Natural killer cell (primary cell): ENCODE results near the gene PRSS38. TPM values are rescaled to one million over a fixed set of nuclear protein-coding genes. Genes with fewer than 3 reads are reported as not detected.

Experiments used
- ATAC-seq, 3 donors: fragments of 150-1000 bp in 2 of 3; fragments of 200-7000 bp in 1 of 3; cut with Tn5 transposase; 1 replicate in 1 of 3; 2 replicates in 2 of 3; pipeline ENCODE4 v1.10.0; 2021; ENCODE audit warnings: mild to moderate bottlenecking in 2 of 3, moderate library complexity in 2 of 3
- DNase-seq, 2 donors: peaks; one replicate each; pipeline versions ENCODE4 v3.0.0 to v3.0.0-alpha.2; 2013 to 2021; ENCODE audit warnings: mixed read lengths in 1 of 2
- H3K27ac ChIP-seq: one replicate; pipeline ENCODE4 v1.5.1; 2013; ENCODE audit warnings: mild to moderate bottlenecking, low read length
- H3K27me3 ChIP-seq: one replicate; pipeline ENCODE4 v1.6.1; 2013; ENCODE audit warnings: low read length; ENCODE audit not compliant: control insufficient read depth, insufficient read depth
- H3K36me3 ChIP-seq: one replicate; pipeline ENCODE4 v1.6.1; 2013; ENCODE audit warnings: low read length; ENCODE audit not compliant: control insufficient read depth, insufficient read depth
- H3K4me1 ChIP-seq: one replicate; pipeline ENCODE4 v1.6.1; 2013; ENCODE audit warnings: low read length; ENCODE audit not compliant: control insufficient read depth, insufficient read depth
- H3K4me3 ChIP-seq: one replicate; pipeline ENCODE4 v1.5.1; 2013; ENCODE audit warnings: low read length
- H3K9me3 ChIP-seq: one replicate; pipeline ENCODE4 v1.6.1; 2013; ENCODE audit warnings: low read length; ENCODE audit not compliant: control insufficient read depth, insufficient read depth
- H3K27ac Mint-ChIP-seq, 2 donors: one replicate each; pipeline ENCODE4 v1.8.0; 2022; ENCODE audit warnings: mild to moderate bottlenecking in 2 of 2, mixed read lengths in 2 of 2, moderate library complexity in 1 of 2
- H3K27me3 Mint-ChIP-seq, 2 donors: one replicate each; pipeline ENCODE4 v1.8.0; 2022; ENCODE audit warnings: low read depth in 2 of 2, mixed read lengths in 2 of 2
- H3K36me3 Mint-ChIP-seq: one replicate; pipeline ENCODE4 v1.8.0; 2022; ENCODE audit warnings: mixed read lengths
- H3K4me1 Mint-ChIP-seq, 2 donors: one replicate each; pipeline ENCODE4 v1.8.0; 2022; ENCODE audit warnings: mixed read lengths in 2 of 2
- H3K4me3 Mint-ChIP-seq: one replicate; pipeline ENCODE4 v1.8.0; 2022; ENCODE audit warnings: mild to moderate bottlenecking, moderate library complexity, mixed read lengths
- H3K9me3 Mint-ChIP-seq, 2 donors: one replicate each; pipeline ENCODE4 v1.8.0; 2022; ENCODE audit warnings: mixed read lengths in 2 of 2
- CTCF ChIP-seq: fragments of 200-600 bp; IDR thresholded peaks from one replicate; pipeline ENCODE4 v1.8.0; 2022; ENCODE audit warnings: antibody characterized with exemption
- WGBS: methylation state at CpG from one replicate; pipeline ENCODE4 v1.1.7; 2013; ENCODE audit warnings: missing lambda C conversion rate; ENCODE audit not compliant: insufficient coverage; 5-methylcytosine and 5-hydroxymethylcytosine counted together
- intact Hi-C: fragments of 100-400 bp; cut with micrococcal nuclease; formaldehyde crosslinking; loops from one replicate; pipeline ENCODE4 v1.14.2; 2022
- total RNA-seq, 4 donors: library from RNA; stranded (reverse); fragments of 120-200 nt in 1 of 4; gene quantifications; one replicate each; pipeline versions ENCODE4 v1.2.3 to v1.2.4, GENCODE V29; 2013 to 2022

Gene PRSS38
- not detected for total RNA-seq
- 0.09 TPM for total RNA-seq (2013)

GRCh38 chr1:227815468-227816409 is at the start of gene PRSS38:
TSS of gene PRSS38 (plus strand) at chr1:227815675. CDS start at chr1:227815717, 42 bp downstream.
- TF ChIP-seq CTCF: no peak
- 90% methylated on average over 44 of the region's 44 CpGs for WGBS
- Histone ChIP-seq H3K27me3 (peaks cover 16% of the 10 kb centered on the region), H3K36me3 (no peaks in the 10 kb centered on the region), H3K9me3 (peaks cover 16% of the 10 kb centered on the region), H3K4me3 (no peak within 1 kb of the TSS), H3K4me1 (peaks cover 18% of the 10 kb centered on the region), H3K27ac (no peak within 1 kb of the TSS)
- H3K9me3 Mint-ChIP-seq: peaks cover 3 to 5% of the 10 kb centered on the region in 2 donors
- H3K36me3 Mint-ChIP-seq: peaks cover 18% of the 10 kb centered on the region
- peaks cover 19 to 37% of the 10 kb centered on the region in 2 donors for H3K27me3 Mint-ChIP-seq
- intact Hi-C loops: no loop called here
- peaks cover 13 to 16% of the 10 kb centered on the region in 2 donors for H3K4me1 Mint-ChIP-seq
- no peak for DNase-seq
- no peak within 1 kb of the TSS for H3K27ac Mint-ChIP-seq
- peak in 1 of 3 donors; percentile 15 for ATAC-seq
- peak within 1 kb of the TSS; percentile 56 for H3K4me3 Mint-ChIP-seq

- peak; percentile 83 to 88 for DNase-seq
- Histone ChIP-seq H3K36me3 (peaks cover 11% of the 10 kb centered on the region), H3K27me3 (peaks cover 4% of the 10 kb centered on the region), H3K27ac (no peak overlapping the region), H3K4me1 (peaks cover 73% of the 10 kb centered on the region), H3K9me3 (no peaks in the 10 kb centered on the region), H3K4me3 (no peak overlapping the region)
- TF ChIP-seq CTCF: no peak
- H3K4me3 Mint-ChIP-seq: peak overlapping the region; percentile 86
- H3K4me1 Mint-ChIP-seq: peaks cover 69 to 71% of the 10 kb centered on the region in 2 donors
- whole genome bisulfite sequencing: 20% methylated on average over 17 of the region's 17 CpGs
- ATAC-seq: peak; percentile 83 to 91 (median 88)
- intact Hi-C loops: loop anchor here (1.0 kb wide), 1 partner anchor 8 kb away; no protein-coding TSS in a partner anchor
- no peaks in the 10 kb centered on the region for H3K9me3 Mint-ChIP-seq
- peak overlapping the region; percentile 77 to 82 for H3K27ac Mint-ChIP-seq
- H3K27me3 Mint-ChIP-seq: peaks cover 12 to 14% of the 10 kb centered on the region in 2 donors
- peaks cover under 1% of the 10 kb centered on the region for H3K36me3 Mint-ChIP-seq
Observed at GRCh38 chr1:227766015-227766634, 49.4 kb upstream of the PRSS38 start.

GRCh38 chr1:227766653-227767277 is 48.7 kb upstream of the PRSS38 start:
- H3K27me3 ChIP-seq: peaks cover 5% of the 10 kb centered on the region
- H3K9me3 ChIP-seq: no peaks in the 10 kb centered on the region
- Mint-ChIP-seq H3K4me3 (peak overlapping the region; percentile 86), H3K27me3 (peaks cover 12 to 14% of the 10 kb centered on the region in 2 donors), H3K36me3 (no peaks in the 10 kb centered on the region), H3K4me1 (peaks cover 63 to 64% of the 10 kb centered on the region in 2 donors), H3K9me3 (no peaks in the 10 kb centered on the region), H3K27ac (peak overlapping the region; percentile 77 to 82)
- H3K27ac ChIP-seq: no peak overlapping the region
- H3K4me3 ChIP-seq: no peak overlapping the region
- ATAC-seq: peak; percentile 9 to 18 (median 10)
- TF ChIP-seq CTCF: no peak
- WGBS: 39% methylated on average over 19 of the region's 19 CpGs
- H3K36me3 ChIP-seq: peaks cover 9% of the 10 kb centered on the region
- DNase-seq: no peak
- peaks cover 67% of the 10 kb centered on the region for H3K4me1 ChIP-seq
- intact Hi-C loops: loop anchor here (1.0 kb wide), 1 partner anchor 8 kb away; no protein-coding TSS in a partner anchor
